PC-3 (cell line): Measurements from ENCODE around the gene CCDC192.

Experiments used
- EZH2 ChIP-seq: fragments of 300-600 bp; sonication (generic); IDR thresholded peaks from one replicate; pipeline ENCODE4 v1.6.1; 2017; ENCODE audit warnings: antibody characterized with exemption, mild to moderate bottlenecking, low read length; ENCODE audit not compliant: unreplicated experiment
- EZH2phosphoT487 ChIP-seq: fragments of 300-600 bp; sonication (generic); IDR thresholded peaks from 2 replicates; pipeline ENCODE4 v1.6.1; 2018; ENCODE audit warnings: mild to moderate bottlenecking, antibody characterized with exemption, low read length, borderline replicate concordance
- TF ChIP-seq, protein P1 (sequence below): fragments of 300-600 bp; sonication (generic); conservative IDR thresholded peaks from 2 replicates; pipeline ENCODE4 v1.5.1; 2017; ENCODE audit warnings: antibody characterized with exemption, low read depth, mild to moderate bottlenecking, low read length

DNA sequence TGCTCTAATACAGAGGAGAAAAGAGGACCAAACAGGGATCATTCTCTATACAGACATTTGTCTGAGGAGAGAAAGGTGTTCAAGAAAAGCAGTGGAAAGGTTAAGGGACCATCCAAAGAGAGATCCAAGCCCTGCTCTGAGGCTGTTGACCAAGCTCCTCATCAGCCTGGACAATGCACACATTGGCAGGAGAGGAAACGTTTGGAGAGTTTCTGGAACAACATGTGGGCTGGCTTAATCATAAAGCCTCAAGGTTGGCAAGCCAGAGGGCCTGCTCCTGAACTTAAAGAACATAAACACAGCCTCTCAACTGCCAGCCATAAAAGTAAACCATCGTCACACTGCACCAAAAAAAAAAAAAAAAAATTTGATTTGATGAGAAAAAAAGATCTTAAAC lies 196.0 kb downstream of the CCDC192 start:
- TF ChIP-seq, protein P1, sequence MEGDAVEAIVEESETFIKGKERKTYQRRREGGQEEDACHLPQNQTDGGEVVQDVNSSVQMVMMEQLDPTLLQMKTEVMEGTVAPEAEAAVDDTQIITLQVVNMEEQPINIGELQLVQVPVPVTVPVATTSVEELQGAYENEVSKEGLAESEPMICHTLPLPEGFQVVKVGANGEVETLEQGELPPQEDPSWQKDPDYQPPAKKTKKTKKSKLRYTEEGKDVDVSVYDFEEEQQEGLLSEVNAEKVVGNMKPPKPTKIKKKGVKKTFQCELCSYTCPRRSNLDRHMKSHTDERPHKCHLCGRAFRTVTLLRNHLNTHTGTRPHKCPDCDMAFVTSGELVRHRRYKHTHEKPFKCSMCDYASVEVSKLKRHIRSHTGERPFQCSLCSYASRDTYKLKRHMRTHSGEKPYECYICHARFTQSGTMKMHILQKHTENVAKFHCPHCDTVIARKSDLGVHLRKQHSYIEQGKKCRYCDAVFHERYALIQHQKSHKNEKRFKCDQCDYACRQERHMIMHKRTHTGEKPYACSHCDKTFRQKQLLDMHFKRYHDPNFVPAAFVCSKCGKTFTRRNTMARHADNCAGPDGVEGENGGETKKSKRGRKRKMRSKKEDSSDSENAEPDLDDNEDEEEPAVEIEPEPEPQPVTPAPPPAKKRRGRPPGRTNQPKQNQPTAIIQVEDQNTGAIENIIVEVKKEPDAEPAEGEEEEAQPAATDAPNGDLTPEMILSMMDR, result no peak
- no peak for TF ChIP-seq EZH2
- no peak for TF ChIP-seq EZH2phosphoT487
